AG04450 (cell line): Measurements from ENCODE around the gene RAB11B. TPM values are rescaled to one million over a fixed set of nuclear protein-coding genes. Genes with fewer than 3 reads are reported as not detected.

ENCODE experiments used
- CTCF ChIA-PET: fragments of 300-600, 350-600 bp; formaldehyde crosslinking; extraction: SDS; loops from one replicate; lab custom pipeline; 2022; ENCODE audit warnings: antibody characterized with exemption, inconsistent platforms; lab: Charles Lee
- POLR2A ChIA-PET: fragments of 350-600 bp; formaldehyde crosslinking; extraction: SDS; loops from one replicate; lab custom pipeline; 2021; ENCODE audit warnings: antibody characterized with exemption, inconsistent platforms; lab: Yijun Ruan, JAX
- DNase-seq: peaks from one replicate; pipeline ENCODE4 v3.0.0-alpha.2; 2011; ENCODE audit warnings: low read depth, low spot score
- H3K27ac ChIP-seq: one replicate; pipeline ENCODE4 v1.5.1; 2012; ENCODE audit warnings: low read depth, low read length, control low read depth
- H3K27me3 ChIP-seq: one replicate; pipeline ENCODE4 v1.6.0; 2012; ENCODE audit warnings: low read length; ENCODE audit not compliant: control insufficient read depth, insufficient read depth
- H3K4me3 ChIP-seq: 2 replicates; pipeline ENCODE4 v1.5.1; 2011; ENCODE audit warnings: mild to moderate bottlenecking, low read depth, low read length, control low read depth
- H3K9me3 ChIP-seq: 2 replicates; pipeline ENCODE4 v1.5.1; 2012; ENCODE audit warnings: low read length; ENCODE audit not compliant: control insufficient read depth, insufficient read depth
- polyA plus RNA-seq: library from polyadenylated mRNA; depleted of rRNA; stranded (reverse); fragments of >200 nt; gene quantifications from 2 replicates; pipeline ENCODE4 v1.2.3, GENCODE V29; 2011
- TF ChIP-seq, protein P1 (sequence below): IDR thresholded peaks from 2 replicates; pipeline ENCODE4 v1.5.1; 2011; ENCODE audit warnings: low read depth, low read length, control low read depth, inconsistent platforms

Gene RAB11B
- polyA plus RNA-seq, 1 experiment, result 25.3 TPM

DNA sequence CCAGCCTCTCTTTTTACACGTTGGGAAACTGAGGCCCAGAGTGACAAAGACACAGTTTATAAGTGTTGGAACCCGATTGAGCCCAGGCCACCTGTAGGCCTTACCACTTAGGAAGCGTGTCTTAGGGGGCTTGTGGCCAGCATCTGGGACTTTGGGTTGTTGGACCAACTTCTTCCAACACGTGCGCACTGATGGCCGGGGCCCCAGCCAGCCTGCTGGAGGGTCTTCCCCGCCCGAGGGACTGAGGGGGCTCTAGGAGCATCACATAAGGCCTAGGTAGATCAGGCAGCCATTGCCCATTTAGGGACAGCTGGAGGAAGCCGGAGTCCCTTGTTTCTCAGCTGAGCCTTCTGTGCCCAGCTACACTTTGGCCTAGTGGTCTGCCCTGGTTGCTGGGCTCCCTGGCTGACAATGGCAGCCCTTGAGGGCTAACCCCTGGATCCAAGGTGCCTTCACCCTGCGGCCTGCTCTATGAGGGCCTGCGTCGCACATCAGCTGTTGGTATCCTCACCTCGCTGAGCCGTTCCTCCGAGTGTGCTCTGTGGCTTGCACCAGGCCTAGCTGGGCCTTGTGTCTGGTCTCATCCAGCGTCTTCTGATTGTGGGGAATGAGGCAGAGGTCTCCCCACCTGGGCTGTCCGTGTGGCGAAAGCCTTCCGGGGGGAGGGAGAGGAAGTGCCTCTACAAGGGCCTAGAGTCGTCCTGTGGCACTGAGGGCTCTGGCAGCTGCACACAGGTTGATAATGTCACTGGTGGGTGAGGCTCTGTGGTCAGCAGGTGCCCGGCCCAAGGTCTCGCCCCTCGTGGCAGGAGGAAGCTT lies 1.2 kb downstream of the RAB11B start:
- ChIA-PET POLR2A (interaction anchor here (0.5 to 1.9 kb wide), 12 partner anchors 21 to 1428 kb away, joined by 3 to 21 read pairs (median 6); partner anchors contain the start of genes ANGPTL4, FBXL12, HNRNPM and MARCHF2), CTCF (interaction anchor here (0.6 to 3.9 kb wide), 6 partner anchors 22 to 190 kb away, joined by 3 to 24 read pairs (median 4); partner anchors contain the start of gene MARCHF2)
- no peak for DNase-seq
- Histone ChIP-seq H3K27me3 (no peaks in the 10 kb centered on the region), H3K9me3 (no peaks in the 10 kb centered on the region; the same call in 1 of the 2 replicates), H3K27ac (peak overlapping the region; percentile 21), H3K4me3 (peak overlapping the region; percentile 1)
- TF ChIP-seq, protein P1, sequence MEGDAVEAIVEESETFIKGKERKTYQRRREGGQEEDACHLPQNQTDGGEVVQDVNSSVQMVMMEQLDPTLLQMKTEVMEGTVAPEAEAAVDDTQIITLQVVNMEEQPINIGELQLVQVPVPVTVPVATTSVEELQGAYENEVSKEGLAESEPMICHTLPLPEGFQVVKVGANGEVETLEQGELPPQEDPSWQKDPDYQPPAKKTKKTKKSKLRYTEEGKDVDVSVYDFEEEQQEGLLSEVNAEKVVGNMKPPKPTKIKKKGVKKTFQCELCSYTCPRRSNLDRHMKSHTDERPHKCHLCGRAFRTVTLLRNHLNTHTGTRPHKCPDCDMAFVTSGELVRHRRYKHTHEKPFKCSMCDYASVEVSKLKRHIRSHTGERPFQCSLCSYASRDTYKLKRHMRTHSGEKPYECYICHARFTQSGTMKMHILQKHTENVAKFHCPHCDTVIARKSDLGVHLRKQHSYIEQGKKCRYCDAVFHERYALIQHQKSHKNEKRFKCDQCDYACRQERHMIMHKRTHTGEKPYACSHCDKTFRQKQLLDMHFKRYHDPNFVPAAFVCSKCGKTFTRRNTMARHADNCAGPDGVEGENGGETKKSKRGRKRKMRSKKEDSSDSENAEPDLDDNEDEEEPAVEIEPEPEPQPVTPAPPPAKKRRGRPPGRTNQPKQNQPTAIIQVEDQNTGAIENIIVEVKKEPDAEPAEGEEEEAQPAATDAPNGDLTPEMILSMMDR, result no peak

DNA sequence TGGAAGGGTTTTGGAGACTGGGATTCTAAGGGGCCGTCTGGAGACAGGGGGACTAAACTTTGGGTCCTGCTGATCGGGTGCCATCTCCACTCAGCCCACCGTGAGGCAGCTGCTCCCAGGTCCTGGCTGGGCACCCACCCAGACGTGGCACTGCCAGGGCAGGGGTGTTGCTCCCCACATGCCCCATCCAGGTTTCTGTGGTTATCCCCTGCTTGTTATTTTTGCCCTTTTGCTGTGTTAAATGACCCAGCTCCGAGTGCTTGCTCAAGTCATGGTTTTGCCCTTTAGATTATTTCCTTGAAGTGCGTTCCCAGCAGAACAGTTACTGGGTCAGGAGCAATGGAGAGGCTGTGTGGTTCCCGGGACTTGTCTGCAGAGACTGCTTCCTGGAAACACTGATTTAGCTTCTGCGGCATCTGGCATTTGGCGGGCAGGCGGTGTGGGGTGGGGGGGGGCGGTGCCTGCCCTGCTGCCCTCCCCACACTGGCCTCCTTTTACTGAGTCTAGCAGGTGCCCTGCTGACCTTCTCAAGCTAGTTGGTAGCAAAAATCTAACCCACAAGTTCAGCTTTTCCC lies 1.9 kb downstream of the RAB11B start:
- Histone ChIP-seq H3K27me3 (no peaks in the 10 kb centered on the region), H3K4me3 (no peak overlapping the region), H3K9me3 (no peaks in the 10 kb centered on the region; the same call in 1 of the 2 replicates), H3K27ac (peak overlapping the region; percentile 31)
- TF ChIP-seq, protein P1, result no peak
- ChIA-PET POLR2A (interaction anchor here (0.7 to 1.1 kb wide), 2 partner anchors 30 to 123 kb away, joined by 3 to 4 read pairs; no protein-coding TSS in a partner anchor), CTCF (interaction anchor here (0.6 to 3.9 kb wide), 5 partner anchors 21 to 189 kb away, joined by 3 to 24 read pairs (median 4); partner anchors contain the start of gene MARCHF2)
- DNase-seq, result no peak

DNA sequence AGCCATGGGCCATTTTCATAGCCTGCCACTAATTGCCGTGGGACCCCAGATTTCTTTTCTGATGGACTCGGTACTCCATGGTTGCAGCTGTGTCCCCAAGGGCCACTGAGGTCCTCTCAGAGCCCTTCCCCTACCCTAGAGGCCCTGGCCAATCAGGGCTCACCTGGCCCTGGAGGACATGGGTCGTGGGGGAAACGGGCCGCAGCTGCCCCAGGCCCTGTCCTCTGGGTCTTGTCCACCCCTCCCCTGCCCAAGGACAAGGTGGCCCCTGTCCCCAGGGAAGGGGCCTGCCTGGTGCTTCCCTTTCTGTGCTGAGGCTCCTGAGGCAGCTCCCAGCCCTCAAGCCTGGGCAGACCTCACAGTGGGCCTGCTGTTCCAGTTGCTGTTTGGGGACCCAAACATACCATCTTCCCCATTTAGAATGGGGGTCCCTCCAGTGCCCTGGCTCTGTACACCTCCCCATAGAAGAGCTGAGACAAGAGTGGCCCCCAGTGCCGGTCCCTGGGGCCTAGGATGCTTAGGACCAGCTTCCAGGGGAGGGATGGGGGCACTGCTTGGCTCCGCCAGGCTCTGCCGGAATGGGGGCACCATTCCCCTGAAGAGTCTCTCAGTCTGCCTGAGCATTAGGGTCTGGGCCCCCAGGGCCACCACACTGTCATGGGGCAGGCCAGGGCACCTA lies 3.2 kb downstream of the RAB11B start:
- Histone ChIP-seq H3K4me3 (no peak overlapping the region), H3K27me3 (no peaks in the 10 kb centered on the region), H3K9me3 (no peaks in the 10 kb centered on the region; the same call in 1 of the 2 replicates), H3K27ac (no peak overlapping the region)
- ChIA-PET CTCF (interaction anchor here (1.0 to 1.9 kb wide), 4 partner anchors 19 to 39 kb away, joined by 6 to 9 read pairs (median 6); partner anchors contain the start of gene MARCHF2), POLR2A (interaction anchor here (1.3 kb wide), 1 partner anchor 26 kb away, joined by 4 read pairs; no protein-coding TSS in a partner anchor)
- TF ChIP-seq, protein P1, result no peak
- DNase-seq, result no peak

DNA sequence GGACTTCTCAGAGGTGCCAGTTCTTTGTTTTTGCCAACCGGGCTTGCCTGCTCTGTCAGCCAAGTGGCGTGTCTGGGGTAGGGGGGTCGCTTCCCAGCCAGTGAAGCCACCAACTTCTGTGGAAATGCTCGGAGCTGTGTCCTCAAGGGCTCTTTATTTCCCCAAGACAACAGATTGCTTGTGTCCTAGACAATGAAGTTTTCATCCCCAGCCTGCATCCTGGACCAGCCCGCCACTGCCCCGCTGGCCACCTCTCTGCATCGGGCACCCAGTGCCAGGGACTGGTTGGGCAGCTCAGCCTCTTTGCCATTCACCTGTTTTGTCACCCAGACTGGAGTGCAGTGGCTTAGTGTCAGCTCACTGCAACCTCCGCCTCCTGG lies 3.7 kb downstream of the RAB11B start:
- DNase-seq, result no peak
- H3K4me3 ChIP-seq, result no peak overlapping the region
- H3K27me3 ChIP-seq, result no peaks in the 10 kb centered on the region
- H3K27ac ChIP-seq, result no peak overlapping the region
- TF ChIP-seq, protein P1, result no peak
- H3K9me3 ChIP-seq, result no peaks in the 10 kb centered on the region; the same call in 1 of the 2 replicates
- CTCF ChIA-PET, result interaction anchor here (1.6 to 1.9 kb wide), 2 partner anchors 19 to 40 kb away, joined by 6 to 9 read pairs; partner anchors contain the start of gene MARCHF2
- POLR2A ChIA-PET, result interaction anchor here (1.3 kb wide), 1 partner anchor 26 kb away, joined by 4 read pairs; no protein-coding TSS in a partner anchor
